Hematopoietic multipotent progenitor cell treated with erythropoietin and hydrocortisone succinate and interleukin-3 and kit ligand, for 15 days (in vitro differentiated cells): ENCODE data around the gene LYVE1.

Experiments used
- DNase-seq: peaks from one replicate; pipeline ENCODE4 v3.0.0-alpha.2; 2015; ENCODE audit warnings: low spot score

Gene LYVE1

GRCh38 chr11:10556590-10556989, 11.9 kb downstream of the LYVE1 start:
- no peak for DNase-seq

- no peak for DNase-seq
Measured at GRCh38 chr11:10551845-10552352, 16.6 kb downstream of the LYVE1 start.

- no peak for DNase-seq
Measured at GRCh38 chr11:10551290-10551592, 17.2 kb downstream of the LYVE1 start.

GRCh38 chr11:10550503-10551289, 17.8 kb downstream of the LYVE1 start:
- DNase-seq, result no peak

GRCh38 chr11:10544491-10545465, 23.7 kb downstream of the LYVE1 start:
- DNase-seq, result no peak

GRCh38 chr11:10543782-10544181, 24.7 kb downstream of the LYVE1 start:
- no peak for DNase-seq

- no peak for DNase-seq
Measured at GRCh38 chr11:10542776-10543175, 25.7 kb downstream of the LYVE1 start.

GRCh38 chr11:10541561-10541930, 26.9 kb downstream of the LYVE1 start:
- DNase-seq, result no peak

- peak; percentile 95 for DNase-seq
Measured at GRCh38 chr11:10540915-10541560, 27.4 kb downstream of the LYVE1 start, which contains the start of gene RNF141. Gene RNF141 (minus strand): TSS chr11:10541187. CDS start chr11:10534158, 7,029 bp downstream.

- peak; percentile 20 for DNase-seq
Measured at GRCh38 chr11:10540546-10540914, 27.9 kb downstream of the LYVE1 start.

- DNase-seq, result no peak
Measured at GRCh38 chr11:10539339-10539738, 29.1 kb downstream of the LYVE1 start.

- no peak for DNase-seq
Measured at GRCh38 chr11:10538924-10539323, 29.5 kb downstream of the LYVE1 start.

GRCh38 chr11:10537600-10537999, 30.9 kb downstream of the LYVE1 start:
- no peak for DNase-seq

- DNase-seq, result no peak
Measured at GRCh38 chr11:10534316-10534715, 34.1 kb downstream of the LYVE1 start.

GRCh38 chr11:10533323-10533722, 35.1 kb downstream of the LYVE1 start:
- no peak for DNase-seq

- DNase-seq, result no peak
Measured at GRCh38 chr11:10532526-10532925, 35.9 kb downstream of the LYVE1 start.

GRCh38 chr11:10529279-10529678, 39.2 kb downstream of the LYVE1 start:
- DNase-seq, result no peak

- no peak for DNase-seq
Measured at GRCh38 chr11:10528121-10528520, 40.3 kb downstream of the LYVE1 start.

- DNase-seq, result no peak
Measured at GRCh38 chr11:10526974-10527918, 41.2 kb downstream of the LYVE1 start.

- no peak for DNase-seq
Measured at GRCh38 chr11:10524471-10524870, 44.0 kb downstream of the LYVE1 start.

GRCh38 chr11:10522921-10523320, 45.5 kb downstream of the LYVE1 start:
- DNase-seq, result no peak
